ENCODE data around the gene GRAMD2B. TPM values are rescaled to one million over a fixed set of nuclear protein-coding genes. Genes with fewer than 3 reads are reported as not detected.

Gene GRAMD2B
- total RNA-seq, 1 donor from 2014 or later, result 13.7 TPM

DNA sequence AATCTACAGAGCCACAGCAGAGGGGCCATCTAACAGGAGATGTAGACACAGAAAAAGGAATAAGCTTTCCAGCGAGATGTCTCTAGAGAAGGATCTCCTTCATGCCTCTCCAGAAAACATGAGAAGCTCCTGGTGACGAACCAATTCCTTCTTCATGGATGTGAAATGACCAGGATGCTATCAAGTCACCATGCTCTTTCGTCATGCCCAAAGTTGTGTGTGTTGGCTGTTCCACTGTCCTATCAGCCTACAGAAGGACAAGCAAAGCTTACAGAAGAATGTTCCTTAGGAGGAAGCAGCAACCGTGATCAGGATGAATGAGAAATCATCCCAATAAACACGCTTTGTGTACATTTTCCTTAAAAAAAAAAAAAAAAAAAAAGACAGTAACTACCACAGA is 117.4 kb downstream of the GRAMD2B start:
- peaks cover 22% of the 10 kb centered on the region for H3K4me1 ChIP-seq
- ATAC-seq, result no peak
- peaks cover 8% of the 10 kb centered on the region for H3K36me3 ChIP-seq
- TF ChIP-seq, protein P1, sequence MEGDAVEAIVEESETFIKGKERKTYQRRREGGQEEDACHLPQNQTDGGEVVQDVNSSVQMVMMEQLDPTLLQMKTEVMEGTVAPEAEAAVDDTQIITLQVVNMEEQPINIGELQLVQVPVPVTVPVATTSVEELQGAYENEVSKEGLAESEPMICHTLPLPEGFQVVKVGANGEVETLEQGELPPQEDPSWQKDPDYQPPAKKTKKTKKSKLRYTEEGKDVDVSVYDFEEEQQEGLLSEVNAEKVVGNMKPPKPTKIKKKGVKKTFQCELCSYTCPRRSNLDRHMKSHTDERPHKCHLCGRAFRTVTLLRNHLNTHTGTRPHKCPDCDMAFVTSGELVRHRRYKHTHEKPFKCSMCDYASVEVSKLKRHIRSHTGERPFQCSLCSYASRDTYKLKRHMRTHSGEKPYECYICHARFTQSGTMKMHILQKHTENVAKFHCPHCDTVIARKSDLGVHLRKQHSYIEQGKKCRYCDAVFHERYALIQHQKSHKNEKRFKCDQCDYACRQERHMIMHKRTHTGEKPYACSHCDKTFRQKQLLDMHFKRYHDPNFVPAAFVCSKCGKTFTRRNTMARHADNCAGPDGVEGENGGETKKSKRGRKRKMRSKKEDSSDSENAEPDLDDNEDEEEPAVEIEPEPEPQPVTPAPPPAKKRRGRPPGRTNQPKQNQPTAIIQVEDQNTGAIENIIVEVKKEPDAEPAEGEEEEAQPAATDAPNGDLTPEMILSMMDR (IDR thresholded peaks at IDR 0.05), result no peak
- no peak overlapping the region for H3K4me3 ChIP-seq
- H3K27ac ChIP-seq, result no peak overlapping the region
- intact Hi-C loops (cut with DNase I), result no loop called here
- no peaks in the 10 kb centered on the region for H3K9me3 ChIP-seq
- no peaks in the 10 kb centered on the region for H3K27me3 ChIP-seq (ENCODE audit: low read depth)
- DNase-seq, result no peak

DNA sequence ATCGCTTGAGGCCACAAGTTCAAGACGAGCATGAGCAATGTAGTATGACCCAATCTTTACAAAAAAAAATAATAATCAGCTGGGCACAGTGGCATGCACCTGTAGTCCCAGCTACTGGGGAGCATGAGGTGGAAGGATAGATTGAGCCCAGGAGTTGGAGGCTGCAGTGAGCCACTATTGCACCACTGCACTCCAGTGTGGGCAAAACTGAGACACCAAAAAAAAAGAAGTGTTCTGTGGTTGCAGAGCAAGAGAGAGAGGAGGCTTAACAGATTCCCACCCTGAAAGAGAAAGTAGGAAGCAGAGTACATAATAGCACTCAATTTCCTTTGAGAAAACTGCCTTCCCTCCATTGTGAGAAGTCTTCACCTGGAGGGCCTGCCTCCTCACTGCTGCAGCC is 119.2 kb downstream of the GRAMD2B start:
- DNase-seq (no peak), ATAC-seq (no peak)
- Histone ChIP-seq H3K36me3 (peaks cover 14% of the 10 kb centered on the region), H3K4me1 (peaks cover 9% of the 10 kb centered on the region), H3K4me3 (no peak overlapping the region), H3K9me3 (no peaks in the 10 kb centered on the region), H3K27ac (no peak overlapping the region), H3K27me3 (ENCODE audit: low read depth) (no peaks in the 10 kb centered on the region)
- intact Hi-C loops (cut with DNase I), result no loop called here
- TF ChIP-seq, protein P1 (IDR thresholded peaks at IDR 0.05), result no peak

DNA sequence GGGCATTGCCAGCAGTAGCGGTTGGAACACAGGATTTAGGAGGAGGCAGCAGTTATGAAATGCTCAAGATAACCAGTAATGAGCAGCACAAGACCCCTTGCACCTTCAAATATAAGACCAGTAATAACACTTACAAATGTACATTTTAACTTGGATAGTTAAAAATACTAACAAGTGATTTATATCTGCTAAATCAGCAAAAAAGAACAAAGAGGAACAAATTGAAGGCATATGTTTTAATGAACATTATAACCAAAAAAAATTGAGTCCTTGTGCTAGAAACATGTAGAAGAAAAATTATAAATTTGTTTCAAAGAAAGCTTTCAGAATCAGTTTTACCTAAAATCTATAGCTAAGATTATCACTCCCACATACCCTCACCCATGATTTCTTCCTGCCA is 119.8 kb downstream of the GRAMD2B start:
- peaks cover 9% of the 10 kb centered on the region for H3K4me1 ChIP-seq
- ATAC-seq (no peak), DNase-seq (no peak)
- H3K27ac ChIP-seq, result no peak overlapping the region
- TF ChIP-seq, protein P1 (IDR thresholded peaks at IDR 0.05), result no peak
- intact Hi-C loops (cut with DNase I), result no loop called here
- H3K4me3 ChIP-seq, result no peak overlapping the region
- peaks cover 19% of the 10 kb centered on the region for H3K36me3 ChIP-seq
- H3K27me3 ChIP-seq (ENCODE audit: low read depth), result no peaks in the 10 kb centered on the region
- H3K9me3 ChIP-seq, result no peaks in the 10 kb centered on the region

DNA sequence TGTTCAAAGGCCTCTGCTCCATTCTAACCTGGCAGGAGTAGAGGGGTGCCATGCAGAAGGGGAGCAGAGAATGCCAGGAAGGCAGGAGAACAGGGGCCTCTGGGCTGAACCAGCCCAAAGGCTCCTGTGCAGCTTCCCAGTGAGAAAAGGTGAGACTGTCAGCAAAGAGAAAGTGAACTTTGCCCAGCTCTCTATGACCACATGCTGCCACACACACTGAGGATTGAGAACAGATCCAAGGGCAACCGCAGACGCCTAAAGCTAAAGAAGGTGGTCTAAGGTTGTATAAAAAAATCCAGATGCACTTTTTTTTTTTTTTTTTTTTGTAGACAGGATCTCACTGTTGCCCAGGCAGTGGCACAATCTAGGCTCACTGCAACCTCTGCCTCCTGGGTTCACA is 120.5 kb downstream of the GRAMD2B start:
- TF ChIP-seq, protein P1 (IDR thresholded peaks at IDR 0.05), result no peak
- Histone ChIP-seq H3K4me1 (peaks cover 8% of the 10 kb centered on the region), H3K36me3 (peaks cover 25% of the 10 kb centered on the region), H3K27ac (no peak overlapping the region), H3K27me3 (ENCODE audit: low read depth) (no peaks in the 10 kb centered on the region), H3K9me3 (no peaks in the 10 kb centered on the region), H3K4me3 (no peak overlapping the region)
- ATAC-seq, result no peak
- intact Hi-C loops (cut with DNase I), result no loop called here
- DNase-seq, result no peak

Other genes starting within 250 kb of the GRAMD2B start
- 23.7 TPM for gene ALDH7A1, start 171.8 kb downstream of the GRAMD2B start, total RNA-seq
- gene PHAX, start 177.5 kb downstream of the GRAMD2B start, total RNA-seq, result 25.1 TPM

All from lower lobe of right lung (tissue), 2 donors.